SK-N-SH (cell line): ENCODE measurements around the gene PLEKHG5.

Experiments used
- ELF1 ChIP-seq: IDR thresholded peaks from 2 replicates; pipeline ENCODE4 v1.4.0; 2012
- EP300 ChIP-seq, 2 experiments: IDR thresholded peaks; 2 replicates each; pipeline versions ENCODE4 v1.4.0 to v1.6.1; 2012; ENCODE audit warnings: borderline replicate concordance in 1 of 2, low read depth in 1 of 2, low read length in 1 of 2
- EZH2phosphoT487 ChIP-seq: fragments of 200-600 bp; sonication (generic); IDR thresholded peaks from 2 replicates; pipeline ENCODE4 v1.6.1; 2017; ENCODE audit warnings: low read depth, mixed run types, mild to moderate bottlenecking, antibody characterized with exemption, moderate library complexity, borderline replicate concordance
- IRF3 ChIP-seq: fragments of 150-350 bp; IDR thresholded peaks from 2 replicates; pipeline ENCODE4 v1.6.1; 2016; ENCODE audit warnings: mild to moderate bottlenecking, low read depth, low read length
- MEF2A ChIP-seq: IDR thresholded peaks from 2 replicates; pipeline ENCODE4 v1.4.0; 2012; ENCODE audit warnings: low read depth, borderline replicate concordance
- MXI1 ChIP-seq: IDR thresholded peaks from 2 replicates; pipeline ENCODE4 v1.6.1; 2012; ENCODE audit warnings: mild to moderate bottlenecking, low read depth, low read length, improper control_type of control experiment
- NRF1 ChIP-seq: IDR thresholded peaks from 2 replicates; pipeline ENCODE4 v1.6.1; 2012; ENCODE audit warnings: low read depth, mild to moderate bottlenecking, low read length
- POLR2AphosphoS5 ChIP-seq: IDR thresholded peaks from 2 replicates; pipeline ENCODE4 v1.6.1; 2012; ENCODE audit warnings: low read depth, low read length
- RCOR1 ChIP-seq: fragments of 150-350 bp; IDR thresholded peaks from 2 replicates; pipeline ENCODE4 v1.6.1; 2017; ENCODE audit warnings: antibody characterized with exemption, low read length
- RXRA ChIP-seq: IDR thresholded peaks from 2 replicates; pipeline ENCODE4 v1.4.0; 2012; ENCODE audit warnings: low read depth, mild to moderate bottlenecking, borderline replicate concordance
- TAF1 ChIP-seq: IDR thresholded peaks from 2 replicates; pipeline ENCODE4 v1.6.1; 2012; ENCODE audit warnings: low read depth, mild to moderate bottlenecking, low read length, moderate library complexity, borderline replicate concordance
- TF ChIP-seq, protein P1 (sequence below): IDR thresholded peaks from 2 replicates; pipeline ENCODE4 v1.6.1; 2012; ENCODE audit warnings: mild to moderate bottlenecking, low read depth, low read length, moderate library complexity
- TF ChIP-seq, protein P2 (sequence below): fragments of 200-600 bp; sonication (generic); IDR thresholded peaks from 2 replicates; pipeline ENCODE4 v1.6.1; 2017; ENCODE audit warnings: antibody characterized with exemption, mild to moderate bottlenecking, moderate library complexity
- TF ChIP-seq, protein P3 (sequence below): IDR thresholded peaks from 2 replicates; pipeline ENCODE4 v1.4.0; 2012; ENCODE audit warnings: low read depth

DNA sequence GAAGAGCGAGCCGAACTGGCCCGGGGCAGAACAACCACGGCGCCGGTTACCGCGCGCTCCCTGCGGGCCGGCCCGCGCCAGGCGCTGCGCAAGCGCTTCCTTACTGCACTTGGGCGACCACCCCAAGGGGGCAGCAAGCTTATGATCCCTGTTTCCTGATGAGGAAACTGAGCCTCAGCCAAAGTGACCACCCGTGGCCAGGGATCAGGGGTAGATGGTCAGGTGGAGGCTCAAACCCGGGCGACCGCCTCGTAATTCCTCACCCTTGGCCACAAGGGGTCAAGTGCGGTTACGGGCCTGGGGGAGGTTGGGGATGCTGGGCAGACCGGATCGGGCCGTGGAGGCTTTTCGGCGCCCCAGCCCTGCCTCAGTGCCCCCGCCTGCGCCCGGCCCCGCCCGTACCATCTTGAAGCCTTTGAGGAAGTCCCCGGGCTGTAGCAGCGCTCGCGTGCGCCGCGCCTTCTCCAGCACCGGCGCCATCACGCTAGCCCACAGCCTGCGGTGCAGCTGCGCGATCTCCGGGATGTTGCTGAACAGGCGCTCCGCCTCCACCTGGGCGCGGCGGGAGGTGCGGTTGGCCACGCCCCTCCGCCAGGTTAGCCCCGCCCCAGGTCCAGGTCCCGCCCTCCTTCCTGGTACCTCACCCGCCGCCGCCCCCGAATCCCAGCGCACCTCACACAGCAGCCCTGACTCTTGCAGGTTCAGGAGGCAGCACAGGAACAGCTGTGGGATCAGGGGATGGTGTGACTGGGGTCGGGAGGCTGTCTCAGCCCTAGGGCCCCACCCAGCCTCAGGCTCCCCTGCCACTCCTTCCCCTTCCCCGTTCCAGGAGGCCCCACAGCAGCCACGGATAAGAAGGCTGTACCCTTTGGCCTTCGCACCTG is 20.1 kb downstream of the PLEKHG5 start:
- TF ChIP-seq, protein P1, sequence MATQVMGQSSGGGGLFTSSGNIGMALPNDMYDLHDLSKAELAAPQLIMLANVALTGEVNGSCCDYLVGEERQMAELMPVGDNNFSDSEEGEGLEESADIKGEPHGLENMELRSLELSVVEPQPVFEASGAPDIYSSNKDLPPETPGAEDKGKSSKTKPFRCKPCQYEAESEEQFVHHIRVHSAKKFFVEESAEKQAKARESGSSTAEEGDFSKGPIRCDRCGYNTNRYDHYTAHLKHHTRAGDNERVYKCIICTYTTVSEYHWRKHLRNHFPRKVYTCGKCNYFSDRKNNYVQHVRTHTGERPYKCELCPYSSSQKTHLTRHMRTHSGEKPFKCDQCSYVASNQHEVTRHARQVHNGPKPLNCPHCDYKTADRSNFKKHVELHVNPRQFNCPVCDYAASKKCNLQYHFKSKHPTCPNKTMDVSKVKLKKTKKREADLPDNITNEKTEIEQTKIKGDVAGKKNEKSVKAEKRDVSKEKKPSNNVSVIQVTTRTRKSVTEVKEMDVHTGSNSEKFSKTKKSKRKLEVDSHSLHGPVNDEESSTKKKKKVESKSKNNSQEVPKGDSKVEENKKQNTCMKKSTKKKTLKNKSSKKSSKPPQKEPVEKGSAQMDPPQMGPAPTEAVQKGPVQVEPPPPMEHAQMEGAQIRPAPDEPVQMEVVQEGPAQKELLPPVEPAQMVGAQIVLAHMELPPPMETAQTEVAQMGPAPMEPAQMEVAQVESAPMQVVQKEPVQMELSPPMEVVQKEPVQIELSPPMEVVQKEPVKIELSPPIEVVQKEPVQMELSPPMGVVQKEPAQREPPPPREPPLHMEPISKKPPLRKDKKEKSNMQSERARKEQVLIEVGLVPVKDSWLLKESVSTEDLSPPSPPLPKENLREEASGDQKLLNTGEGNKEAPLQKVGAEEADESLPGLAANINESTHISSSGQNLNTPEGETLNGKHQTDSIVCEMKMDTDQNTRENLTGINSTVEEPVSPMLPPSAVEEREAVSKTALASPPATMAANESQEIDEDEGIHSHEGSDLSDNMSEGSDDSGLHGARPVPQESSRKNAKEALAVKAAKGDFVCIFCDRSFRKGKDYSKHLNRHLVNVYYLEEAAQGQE = no peak
- TF ChIP-seq RXRA (no peak), POLR2AphosphoS5 (no peak), MEF2A (no peak), EZH2phosphoT487 (no peak), TAF1 (no peak), NRF1 (no peak), ELF1 (no peak), RCOR1 (no peak), EP300 (IDR thresholded peaks at IDR 0.05; ENCODE audit: borderline replicate concordance in 1 of 2, low read depth in 1 of 2, low read length in 1 of 2) (no peak), IRF3 (no peak), MXI1 (no peak)
- TF ChIP-seq, protein P2, sequence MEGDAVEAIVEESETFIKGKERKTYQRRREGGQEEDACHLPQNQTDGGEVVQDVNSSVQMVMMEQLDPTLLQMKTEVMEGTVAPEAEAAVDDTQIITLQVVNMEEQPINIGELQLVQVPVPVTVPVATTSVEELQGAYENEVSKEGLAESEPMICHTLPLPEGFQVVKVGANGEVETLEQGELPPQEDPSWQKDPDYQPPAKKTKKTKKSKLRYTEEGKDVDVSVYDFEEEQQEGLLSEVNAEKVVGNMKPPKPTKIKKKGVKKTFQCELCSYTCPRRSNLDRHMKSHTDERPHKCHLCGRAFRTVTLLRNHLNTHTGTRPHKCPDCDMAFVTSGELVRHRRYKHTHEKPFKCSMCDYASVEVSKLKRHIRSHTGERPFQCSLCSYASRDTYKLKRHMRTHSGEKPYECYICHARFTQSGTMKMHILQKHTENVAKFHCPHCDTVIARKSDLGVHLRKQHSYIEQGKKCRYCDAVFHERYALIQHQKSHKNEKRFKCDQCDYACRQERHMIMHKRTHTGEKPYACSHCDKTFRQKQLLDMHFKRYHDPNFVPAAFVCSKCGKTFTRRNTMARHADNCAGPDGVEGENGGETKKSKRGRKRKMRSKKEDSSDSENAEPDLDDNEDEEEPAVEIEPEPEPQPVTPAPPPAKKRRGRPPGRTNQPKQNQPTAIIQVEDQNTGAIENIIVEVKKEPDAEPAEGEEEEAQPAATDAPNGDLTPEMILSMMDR = no peak
- TF ChIP-seq, protein P3, sequence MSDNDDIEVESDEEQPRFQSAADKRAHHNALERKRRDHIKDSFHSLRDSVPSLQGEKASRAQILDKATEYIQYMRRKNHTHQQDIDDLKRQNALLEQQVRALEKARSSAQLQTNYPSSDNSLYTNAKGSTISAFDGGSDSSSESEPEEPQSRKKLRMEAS = no peak
